GM12878 (cell line): ENCODE data around the gene TTC23.

Experiments
- CTCF ChIP-seq, 3 experiments: IDR thresholded peaks in 2 of 3; conservative IDR thresholded peaks in 1 of 3; 2 replicates each; pipeline ENCODE4 v1.5.1; 2011; ENCODE audit warnings: low read depth in 3 of 3, low read length in 3 of 3, mild to moderate bottlenecking in 3 of 3, control low read depth in 2 of 3, moderate library complexity in 2 of 3, inconsistent platforms in 1 of 3, mixed read lengths in 1 of 3; ENCODE audit not compliant: control insufficient read depth in 2 of 3, insufficient read depth in 1 of 3; ENCODE audit errors: extremely low read depth in 1 of 3
- EZH2 ChIP-seq: IDR thresholded peaks from 2 replicates; pipeline ENCODE4 v1.6.1; 2012; ENCODE audit warnings: low read depth, mild to moderate bottlenecking, control low read depth, inconsistent platforms, low read length, borderline replicate concordance; ENCODE audit not compliant: control insufficient read depth
- IRF3 ChIP-seq: fragments of 450-650 bp; IDR thresholded peaks from 2 replicates; pipeline ENCODE4 v1.6.1; 2014; ENCODE audit warnings: mild to moderate bottlenecking
- MAX ChIP-seq: IDR thresholded peaks from 2 replicates; pipeline ENCODE4 v1.6.1; 2012; ENCODE audit warnings: low read depth, low read length, improper control_type of control experiment

GRCh38 chr15:99167640-99168039, 81.7 kb downstream of the TTC23 start:
- TF ChIP-seq CTCF (IDR thresholded peaks at IDR 0.05 in 2 of 3, conservative IDR thresholded peaks at IDR 0.05 in 1 of 3; ENCODE audit: control insufficient read depth in 2 of 3, extremely low read depth in 1 of 3, insufficient read depth in 1 of 3, low read depth in 3 of 3, low read length in 3 of 3): no peak
- no peak for TF ChIP-seq EZH2
- no peak for TF ChIP-seq MAX
- TF ChIP-seq IRF3: no peak
